Memory B cell (primary cell): ENCODE measurements around the gene OR5C1.
A peak's percentile ranks its signal among the peaks of the same experiment; 100 is the strongest.
"Not testable (repeated sequence)": the region's sequence is repeated elsewhere in the genome, so short reads cannot be mapped to it uniquely, and the experiment has no call there.

Source experiments
- ATAC-seq: fragments of 150-1000 bp; cut with Tn5 transposase; 2 replicates; pipeline ENCODE4 v1.10.0; 2021; ENCODE audit warnings: low read depth, mild to moderate bottlenecking, moderate library complexity
- DNase-seq, 2 donors: peaks; one replicate each; pipeline ENCODE4 v3.0.0; 2022; ENCODE audit warnings: low spot score in 2 of 2
- H3K27ac Mint-ChIP-seq: one replicate; pipeline ENCODE4 v1.8.0; 2022; ENCODE audit warnings: mild to moderate bottlenecking, moderate library complexity, mixed read lengths
- H3K27me3 Mint-ChIP-seq: one replicate; pipeline ENCODE4 v1.8.0; 2022; ENCODE audit warnings: mixed read lengths
- H3K36me3 Mint-ChIP-seq: one replicate; pipeline ENCODE4 v1.8.0; 2022; ENCODE audit warnings: mild to moderate bottlenecking, mixed read lengths
- H3K4me1 Mint-ChIP-seq: one replicate; pipeline ENCODE4 v1.8.0; 2022; ENCODE audit warnings: mixed read lengths
- H3K4me3 Mint-ChIP-seq: one replicate; pipeline ENCODE4 v1.8.0; 2022; ENCODE audit warnings: mild to moderate bottlenecking, moderate library complexity, mixed read lengths
- H3K9me3 Mint-ChIP-seq: one replicate; pipeline ENCODE4 v1.8.0; 2022; ENCODE audit warnings: mixed read lengths

Gene OR5C1

DNA sequence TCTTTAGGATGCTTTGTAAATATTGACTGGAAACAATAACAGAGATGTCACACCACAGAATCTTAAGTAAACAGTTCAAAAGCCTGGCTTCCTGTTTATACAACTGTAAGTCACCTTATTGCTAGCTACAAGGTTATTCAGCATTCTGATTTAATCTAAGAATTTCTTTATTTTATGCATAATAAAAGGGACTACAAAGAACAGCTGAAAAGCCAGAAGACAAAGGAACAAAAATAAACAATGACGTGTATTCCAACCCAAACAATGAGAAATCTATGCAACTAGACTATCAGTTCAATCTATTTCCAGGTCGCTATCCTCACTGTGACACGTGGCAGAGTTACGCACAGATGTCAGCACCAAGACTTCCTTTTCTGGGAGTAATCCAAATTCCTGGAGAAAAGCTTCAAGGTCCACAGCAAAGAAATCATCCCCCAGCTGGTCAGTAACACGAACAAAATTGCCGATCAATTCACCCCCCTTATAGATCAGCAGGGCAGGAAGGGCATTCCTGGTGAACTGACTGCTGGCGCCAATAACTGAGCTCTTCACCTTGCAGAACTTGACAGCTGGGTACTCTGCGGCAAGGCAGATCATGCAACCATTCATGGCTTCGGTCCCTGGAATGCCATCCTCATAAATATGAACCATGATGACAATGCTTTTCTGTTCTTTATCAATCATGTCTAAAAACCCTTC is 31.2 kb downstream of the OR5C1 start:
- no peak for DNase-seq
- Mint-ChIP-seq H3K27ac (no peak overlapping the region), H3K27me3 (no peaks in the 10 kb centered on the region), H3K36me3 (peaks cover 14% of the 10 kb centered on the region), H3K4me1 (peaks cover 13% of the 10 kb centered on the region), H3K9me3 (no peaks in the 10 kb centered on the region), H3K4me3 (no peak overlapping the region)
- ATAC-seq, result no peak

- Mint-ChIP-seq H3K27me3 (no peaks in the 10 kb centered on the region), H3K9me3 (no peaks in the 10 kb centered on the region), H3K27ac (no peak overlapping the region), H3K4me3 (no peak overlapping the region), H3K36me3 (peaks cover 12% of the 10 kb centered on the region), H3K4me1 (peaks cover 12% of the 10 kb centered on the region)
- DNase-seq (no peak), ATAC-seq (no peak)
Observed at GRCh38 chr9:122820490-122820845, 31.7 kb downstream of the OR5C1 start.

DNA sequence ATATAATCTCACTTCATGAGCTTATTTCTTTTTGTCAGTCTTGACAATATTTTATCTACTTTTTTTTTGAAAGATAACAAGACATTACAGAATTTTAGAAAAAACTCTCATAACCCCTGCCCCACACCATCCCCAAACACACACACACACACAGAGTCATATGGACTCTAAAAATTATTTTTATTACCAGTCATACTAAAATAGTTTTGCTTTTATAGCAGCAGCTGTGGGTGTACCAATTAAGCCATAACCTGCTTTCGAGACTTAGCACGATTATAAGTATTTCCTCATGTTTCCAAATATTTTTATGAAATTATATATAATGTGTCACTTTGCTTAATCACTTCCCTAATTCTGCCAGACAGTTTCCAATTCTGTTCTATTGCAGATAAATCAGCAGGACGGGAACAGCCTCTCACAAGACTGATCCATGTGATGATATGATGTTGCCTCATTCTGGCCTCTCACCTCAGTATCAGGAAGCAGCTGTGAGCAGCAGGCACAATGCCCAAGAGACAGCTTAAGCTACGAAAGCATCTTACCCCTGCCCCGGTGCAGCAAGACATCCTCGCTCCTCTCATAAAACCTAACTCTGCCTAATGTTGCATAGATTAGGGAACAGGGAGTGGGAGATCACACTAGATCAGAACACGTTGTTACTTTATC is 32.7 kb downstream of the OR5C1 start:
- H3K27me3 Mint-ChIP-seq, result no peaks in the 10 kb centered on the region
- H3K27ac Mint-ChIP-seq, result peak overlapping the region; percentile 76
- peak; percentile 58 for ATAC-seq
- H3K36me3 Mint-ChIP-seq, result peaks cover 11% of the 10 kb centered on the region
- DNase-seq, result no peak
- no peak overlapping the region for H3K4me3 Mint-ChIP-seq
- H3K9me3 Mint-ChIP-seq, result no peaks in the 10 kb centered on the region
- peaks cover 8% of the 10 kb centered on the region for H3K4me1 Mint-ChIP-seq

DNA sequence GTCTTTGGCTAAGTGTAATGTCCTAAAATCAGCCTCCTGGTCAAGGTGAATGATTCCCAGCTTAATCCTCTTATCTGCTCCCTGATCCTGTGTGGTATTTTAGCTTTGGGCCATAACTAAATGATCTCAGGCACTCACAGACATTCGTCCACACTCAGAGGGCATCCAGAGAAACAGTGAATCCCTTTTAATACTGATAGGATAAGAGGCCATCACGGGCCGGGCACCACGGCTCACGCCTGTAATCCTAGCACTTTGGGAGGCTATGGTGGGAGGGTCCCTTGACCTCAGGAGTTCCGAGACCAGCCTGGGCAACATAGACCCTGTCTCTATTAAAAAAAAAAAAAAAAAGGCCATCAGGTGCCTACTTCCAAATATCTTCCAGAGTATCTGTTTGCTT is 33.3 kb downstream of the OR5C1 start:
- Mint-ChIP-seq H3K27ac (peak overlapping the region; percentile 76), H3K36me3 (peaks cover 11% of the 10 kb centered on the region), H3K27me3 (no peaks in the 10 kb centered on the region), H3K4me1 (peaks cover 12% of the 10 kb centered on the region), H3K4me3 (no peak overlapping the region), H3K9me3 (no peaks in the 10 kb centered on the region)
- no peak for DNase-seq
- no peak for ATAC-seq

DNA sequence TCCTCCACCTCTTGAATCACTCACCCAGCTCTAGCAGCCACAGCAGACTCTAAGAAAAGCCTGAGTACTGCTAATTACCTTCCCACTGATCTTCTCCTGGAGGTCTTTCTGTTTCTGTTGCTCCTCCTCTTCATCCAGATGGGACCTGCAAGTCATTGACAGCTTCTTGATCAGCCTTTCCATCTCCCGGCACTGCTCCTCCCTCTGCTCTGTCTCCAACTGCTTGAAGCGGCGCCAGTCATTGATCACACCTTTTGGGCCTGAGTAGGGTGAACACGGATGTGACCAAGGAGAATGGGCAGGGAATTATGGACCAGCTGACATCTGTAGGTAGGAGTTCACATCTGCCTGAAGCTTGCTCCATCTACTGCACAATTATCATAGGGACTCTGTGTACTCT is 34.2 kb downstream of the OR5C1 start:
- DNase-seq (no peak), ATAC-seq (no peak)
- Mint-ChIP-seq H3K9me3 (no peaks in the 10 kb centered on the region), H3K27ac (peak overlapping the region; percentile 55), H3K36me3 (peaks cover 11% of the 10 kb centered on the region), H3K4me1 (peaks cover 17% of the 10 kb centered on the region), H3K4me3 (no peak overlapping the region), H3K27me3 (no peaks in the 10 kb centered on the region)

- DNase-seq (no peak), ATAC-seq (no peak)
- H3K27ac Mint-ChIP-seq, result peak overlapping the region; percentile 93
- no peaks in the 10 kb centered on the region for H3K27me3 Mint-ChIP-seq
- no peaks in the 10 kb centered on the region for H3K9me3 Mint-ChIP-seq
- peak overlapping the region; percentile 99 for H3K4me3 Mint-ChIP-seq
- H3K36me3 Mint-ChIP-seq, result peaks cover 4% of the 10 kb centered on the region
- peaks cover 11% of the 10 kb centered on the region for H3K4me1 Mint-ChIP-seq
Observed at GRCh38 chr9:122827761-122828093, 39.0 kb downstream of the OR5C1 start.

- not testable (repeated sequence) for DNase-seq, H3K9me3 Mint-ChIP-seq, ATAC-seq, H3K27me3 Mint-ChIP-seq, H3K36me3 Mint-ChIP-seq
- Mint-ChIP-seq H3K27ac (peak overlapping the region; percentile 93), H3K4me3 (peak overlapping the region; percentile 99), H3K4me1 (peaks cover 11% of the 10 kb centered on the region)
Observed at GRCh38 chr9:122828965-122829284, 40.2 kb downstream of the OR5C1 start.

DNA sequence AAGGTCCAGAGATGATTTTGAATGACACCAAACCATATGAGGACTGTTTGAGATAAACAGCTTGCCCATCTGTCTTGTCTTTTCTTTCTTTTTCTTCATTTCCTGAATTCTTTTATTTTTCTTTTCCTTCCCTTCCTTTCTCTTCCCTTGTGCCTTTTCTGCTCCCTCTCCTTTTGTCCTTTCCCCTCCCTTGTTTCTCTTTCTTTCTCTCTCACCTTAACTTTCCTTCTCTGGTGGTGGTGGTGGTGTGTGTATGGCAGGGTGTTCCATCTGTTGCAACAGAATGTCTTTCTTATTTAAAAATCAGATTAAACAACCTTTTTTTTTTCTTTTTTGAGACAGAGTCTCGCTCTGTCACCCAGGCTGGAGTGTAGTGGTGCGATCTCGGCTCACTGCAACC is 43.5 kb downstream of the OR5C1 start:
- Mint-ChIP-seq H3K4me3 (no peak overlapping the region), H3K4me1 (peaks cover 10% of the 10 kb centered on the region), H3K9me3 (no peaks in the 10 kb centered on the region), H3K27me3 (no peaks in the 10 kb centered on the region), H3K36me3 (no peaks in the 10 kb centered on the region), H3K27ac (no peak overlapping the region)
- ATAC-seq (no peak), DNase-seq (no peak)

- DNase-seq, result no peak
- Mint-ChIP-seq H3K27ac (no peak overlapping the region), H3K9me3 (no peaks in the 10 kb centered on the region), H3K4me3 (peak overlapping the region; percentile 47), H3K36me3 (no peaks in the 10 kb centered on the region), H3K4me1 (peaks cover 6% of the 10 kb centered on the region), H3K27me3 (no peaks in the 10 kb centered on the region)
- no peak for ATAC-seq
Observed at GRCh38 chr9:122835313-122835731, 46.6 kb downstream of the OR5C1 start.

DNA sequence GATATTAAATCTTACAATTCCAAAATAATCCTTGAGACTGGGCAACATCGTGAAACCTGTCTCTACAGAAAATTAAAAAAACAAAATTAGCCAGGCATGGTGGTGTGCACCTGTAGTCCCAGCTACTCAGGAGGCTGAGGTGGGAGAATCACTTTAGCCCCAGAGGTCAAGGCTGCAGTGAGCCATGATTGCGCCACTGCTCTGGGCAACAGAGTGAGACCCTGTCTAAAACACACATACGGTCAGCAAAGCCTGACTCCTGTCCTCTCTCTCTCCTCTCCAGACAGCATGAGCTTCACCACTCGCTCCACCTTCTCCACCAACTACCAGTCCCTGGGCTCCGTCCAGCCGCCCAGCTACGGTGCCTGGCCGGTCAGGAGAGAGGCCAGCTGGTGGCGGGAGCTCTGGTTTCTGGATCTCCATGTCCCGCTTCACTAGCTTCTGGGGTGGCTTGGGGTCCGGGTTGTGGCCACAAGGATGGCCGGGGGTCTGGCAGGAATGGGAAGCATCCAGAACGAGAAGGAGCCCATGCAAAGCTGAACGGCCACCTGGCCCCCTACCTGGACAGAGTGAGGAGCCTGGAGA is 48.6 kb downstream of the OR5C1 start:
- Mint-ChIP-seq H3K27me3 (no peaks in the 10 kb centered on the region), H3K4me1 (peaks cover 6% of the 10 kb centered on the region), H3K27ac (no peak overlapping the region), H3K4me3 (no peak overlapping the region), H3K9me3 (no peaks in the 10 kb centered on the region), H3K36me3 (no peaks in the 10 kb centered on the region)
- ATAC-seq (no peak), DNase-seq (no peak)

- not testable (repeated sequence) for H3K36me3 Mint-ChIP-seq, DNase-seq, H3K4me3 Mint-ChIP-seq, H3K27me3 Mint-ChIP-seq, H3K9me3 Mint-ChIP-seq, H3K27ac Mint-ChIP-seq, H3K4me1 Mint-ChIP-seq, ATAC-seq
Observed at GRCh38 chr9:122838441-122838840, 49.7 kb downstream of the OR5C1 start.
